IMR-90 (cell line): Measurements from ENCODE around the gene NR4A2. TPM values are rescaled to one million over a fixed set of nuclear protein-coding genes. Genes with fewer than 3 reads are reported as not detected.

Experiments
- CHD1 ChIP-seq: IDR thresholded peaks from 2 replicates; pipeline ENCODE4 v1.6.1; 2012; ENCODE audit warnings: low read depth, low read length, improper control_type of control experiment
- MAZ ChIP-seq: IDR thresholded peaks from 2 replicates; pipeline ENCODE4 v1.6.1; 2012; ENCODE audit warnings: low read depth, mild to moderate bottlenecking, low read length, improper control_type of control experiment, moderate library complexity, borderline replicate concordance
- POLR2A ChIP-seq: IDR thresholded peaks from 2 replicates; pipeline ENCODE4 v1.6.1; 2012; ENCODE audit warnings: mild to moderate bottlenecking, low read depth, low read length
- RFX5 ChIP-seq: IDR thresholded peaks from 2 replicates; pipeline ENCODE4 v1.8.0; 2012; ENCODE audit warnings: low read depth, mild to moderate bottlenecking, low read length, moderate library complexity
- SMC3 ChIP-seq: fragments of 150-350 bp; IDR thresholded peaks from 2 replicates; pipeline ENCODE4 v1.6.1; 2016; ENCODE audit warnings: low read depth, mild to moderate bottlenecking, antibody characterized with exemption, low read length, moderate library complexity
- polyA plus RNA-seq, 3 experiments: library from polyadenylated mRNA; depleted of rRNA; stranded (reverse); fragments of >200 nt; gene quantifications; 2 replicates each; pipeline ENCODE4 v1.2.3, GENCODE V29; 2012; ENCODE audit warnings: low replicate concordance in 1 of 3
- total RNA-seq: library from RNA; depleted of rRNA; stranded (reverse); fragments of >200 nt; gene quantifications from 2 replicates; pipeline ENCODE4 v1.2.3, GENCODE V29; 2012
- TF ChIP-seq, protein P1 (sequence below): fragments of 150-350 bp; IDR thresholded peaks from 2 replicates; pipeline ENCODE4 v1.6.1; 2016; ENCODE audit warnings: low read depth, mild to moderate bottlenecking, low read length, moderate library complexity, borderline replicate concordance

The NR4A2 gene
- total and polyA plus RNA-seq, 2 of the 4 experiments (the other 2 are of a cell fraction), result 0.72 to 2.3 TPM

DNA sequence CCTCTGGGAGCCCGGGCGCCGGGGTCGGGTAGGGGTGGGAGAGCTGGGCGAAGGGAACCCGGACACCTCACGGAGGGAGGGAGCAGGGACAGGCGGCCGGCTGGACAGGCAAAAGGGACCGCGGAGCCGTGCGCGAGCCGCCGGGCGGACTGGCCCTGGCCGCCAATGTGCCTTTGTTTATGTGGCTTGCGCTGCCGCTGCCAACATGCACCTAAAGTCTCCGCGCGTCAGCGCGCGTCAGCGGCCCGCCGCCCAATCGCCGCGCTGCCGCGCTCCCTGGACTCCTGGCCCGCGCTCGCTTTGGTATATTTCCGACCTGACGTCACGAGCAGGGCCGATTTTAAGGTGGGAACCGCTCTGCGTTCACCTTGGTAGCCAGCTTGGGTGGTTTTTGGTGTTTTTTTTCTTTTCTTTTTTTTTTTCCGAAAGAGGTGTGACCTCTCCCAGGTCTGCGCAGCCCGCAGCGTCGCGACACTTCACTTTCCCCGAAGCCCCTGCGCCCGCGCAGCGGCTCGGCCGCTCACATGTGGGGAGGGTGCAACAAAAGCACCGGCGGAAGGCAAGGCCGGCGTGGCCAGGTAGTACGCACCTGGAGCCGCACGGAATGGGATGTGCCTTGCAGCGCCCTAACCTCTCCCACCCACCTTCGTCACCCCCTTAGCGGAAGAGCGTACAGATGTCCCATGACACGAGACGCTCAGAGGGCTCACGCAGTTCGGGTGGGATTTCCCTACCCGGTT is at the start of gene NR4A2 (continued):
- TF ChIP-seq, protein P1, sequence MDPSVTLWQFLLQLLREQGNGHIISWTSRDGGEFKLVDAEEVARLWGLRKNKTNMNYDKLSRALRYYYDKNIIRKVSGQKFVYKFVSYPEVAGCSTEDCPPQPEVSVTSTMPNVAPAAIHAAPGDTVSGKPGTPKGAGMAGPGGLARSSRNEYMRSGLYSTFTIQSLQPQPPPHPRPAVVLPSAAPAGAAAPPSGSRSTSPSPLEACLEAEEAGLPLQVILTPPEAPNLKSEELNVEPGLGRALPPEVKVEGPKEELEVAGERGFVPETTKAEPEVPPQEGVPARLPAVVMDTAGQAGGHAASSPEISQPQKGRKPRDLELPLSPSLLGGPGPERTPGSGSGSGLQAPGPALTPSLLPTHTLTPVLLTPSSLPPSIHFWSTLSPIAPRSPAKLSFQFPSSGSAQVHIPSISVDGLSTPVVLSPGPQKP, result no peak
- TF ChIP-seq RFX5, result no peak; the same call in 1 of the 2 replicates
- peak; percentile 85; the same call in 1 of the 2 replicates for TF ChIP-seq CHD1
- TF ChIP-seq POLR2A, result peak; percentile 99
- TF ChIP-seq SMC3, result no peak
- peak; percentile 47; the same call in 1 of the 2 replicates for TF ChIP-seq MAZ
